A673 (cell line): Measurements from ENCODE around the gene IL17B. TPM values are rescaled to one million over a fixed set of nuclear protein-coding genes. Genes with fewer than 3 reads are reported as not detected.

Experiments
- BruUV-seq: library from RNA; stranded (reverse); fragments of 400-500 nt; replicated peaks from 2 replicates; lab custom pipeline; 2021; lab: Mats Ljungman, UMichigan
- CTCF ChIA-PET: fragments of 300-600 bp; sonication (Branson Sonifier 250); formaldehyde crosslinking; loops from one replicate; lab custom pipeline; 2022; ENCODE audit warnings: antibody characterized with exemption; lab: Charles Lee
- POLR2A ChIA-PET: fragments of 300-600 bp; sonication (Branson Sonifier 250); formaldehyde crosslinking; loops from one replicate; lab custom pipeline; 2022; ENCODE audit warnings: antibody characterized with exemption; ENCODE audit not compliant: low non-redundant PET; lab: Charles Lee
- DNase-seq: peaks from one replicate; pipeline ENCODE4 v3.0.0-alpha.2; 2015; ENCODE audit warnings: low spot score
- H3K27ac ChIP-seq: fragments of 200-600 bp; sonication (generic); 2 replicates; pipeline ENCODE4 v1.5.1; 2016; ENCODE audit warnings: mixed run types, low read depth, mild to moderate bottlenecking, mixed read lengths, antibody characterized with exemption, low read length; ENCODE audit not compliant: poor library complexity, severe bottlenecking
- H3K27me3 ChIP-seq: fragments of 200-600 bp; sonication (generic); replicated peaks from 2 replicates; pipeline ENCODE4 v1.6.1; 2017; ENCODE audit warnings: mixed run types, low read depth, mild to moderate bottlenecking, mixed read lengths, antibody characterized with exemption, low read length; ENCODE audit not compliant: insufficient read depth, poor library complexity
- H3K36me3 ChIP-seq: fragments of 200-600 bp; sonication (generic); 2 replicates; pipeline ENCODE4 v1.6.1; 2016; ENCODE audit warnings: mixed run types, mild to moderate bottlenecking, mixed read lengths, antibody characterized with exemption, low read length; ENCODE audit not compliant: insufficient read depth, poor library complexity, severe bottlenecking
- H3K4me1 ChIP-seq: fragments of 200-600 bp; sonication (generic); 2 replicates; pipeline ENCODE4 v1.6.1; 2017; ENCODE audit warnings: mixed run types, mild to moderate bottlenecking, mixed read lengths, antibody characterized with exemption, low read length; ENCODE audit not compliant: insufficient read depth, poor library complexity, severe bottlenecking
- H3K4me3 ChIP-seq: fragments of 200-600 bp; sonication (generic); 2 replicates; pipeline ENCODE4 v1.5.1; 2016; ENCODE audit warnings: low read depth, mixed run types, mild to moderate bottlenecking, mixed read lengths, low read length; ENCODE audit not compliant: poor library complexity, severe bottlenecking
- H3K9me3 ChIP-seq: fragments of 200-600 bp; sonication (generic); 2 replicates; pipeline ENCODE4 v1.6.1; 2016; ENCODE audit warnings: mixed run types, low read depth, mild to moderate bottlenecking, mixed read lengths, antibody characterized with exemption, low read length; ENCODE audit not compliant: poor library complexity, severe bottlenecking
- CTCF ChIP-seq: fragments of 300-800, 200-600 bp; sonication (generic); conservative IDR thresholded peaks from 2 replicates; pipeline ENCODE4 v1.5.1; 2017; ENCODE audit warnings: low read depth, mild to moderate bottlenecking, antibody characterized with exemption, low read length, moderate library complexity, mixed read lengths
- EZH2 ChIP-seq: fragments of 200-600 bp; sonication (generic); IDR thresholded peaks from 2 replicates; pipeline ENCODE4 v1.6.1; 2017; ENCODE audit warnings: borderline replicate concordance, low read depth, mild to moderate bottlenecking, mixed read lengths, antibody characterized with exemption, low read length; ENCODE audit not compliant: poor library complexity, severe bottlenecking
- intact Hi-C: fragments of 100-400 bp; cut with micrococcal nuclease; formaldehyde crosslinking; loops from one replicate; pipeline ENCODE4 v1.10.0; 2022; ENCODE audit not compliant: unreplicated experiment
- total RNA-seq: library from RNA; stranded (reverse); gene quantifications from 2 replicates; pipeline ENCODE4 v1.2.3, GENCODE V29; 2021

IL17B gene
- total RNA-seq, 1 experiment from 2014 or later, result not detected

DNA sequence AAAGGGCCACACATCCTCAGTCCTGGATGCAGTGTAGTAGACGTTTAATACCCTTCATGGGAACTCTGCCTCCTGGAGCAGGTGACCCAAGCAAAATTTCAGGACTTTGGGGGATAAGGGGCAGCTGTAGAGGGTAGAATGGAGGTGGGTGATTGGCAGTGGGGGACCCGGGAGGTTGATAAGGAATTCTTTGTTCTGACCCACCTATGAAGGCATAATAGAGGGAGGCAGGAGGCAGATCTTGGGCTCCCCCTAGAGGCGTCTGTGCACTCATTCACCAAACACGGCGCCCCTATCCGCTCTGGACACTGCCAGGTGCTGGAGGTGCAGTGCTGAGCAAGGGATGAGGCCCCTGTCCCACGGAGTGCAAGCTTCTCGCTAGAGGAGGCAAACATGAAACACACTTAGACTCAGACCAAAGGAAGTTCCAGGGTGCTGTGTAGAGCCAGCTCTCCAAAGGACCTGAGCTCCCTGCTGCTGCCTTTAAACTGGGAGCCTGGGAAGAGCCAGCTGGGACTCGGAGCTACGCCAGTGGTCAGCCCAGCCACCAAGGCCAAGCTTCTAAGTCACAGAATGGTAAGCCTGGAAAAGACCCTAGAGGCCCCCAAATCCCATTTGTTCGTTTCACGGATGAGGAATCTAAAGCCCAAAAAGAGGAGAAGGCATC, 7.7 kb downstream of the IL17B start:
- no peak overlapping the region for H3K27ac ChIP-seq
- no TSS peak for BruUV-seq
- no peaks in the 10 kb centered on the region for H3K36me3 ChIP-seq
- CTCF ChIA-PET, result interaction anchor here (1.0 to 1.5 kb wide), 3 partner anchors 50 to 193 kb away, joined by 3 to 4 read pairs (median 3); no protein-coding TSS in a partner anchor
- POLR2A ChIA-PET, result no interaction called here
- intact Hi-C loops, result loop anchor here (2.0 kb wide), 1 partner anchor 55 kb away; no protein-coding TSS in a partner anchor
- peak; percentile 64 for DNase-seq
- no peaks in the 10 kb centered on the region for H3K27me3 ChIP-seq
- TF ChIP-seq CTCF, result peak; percentile 87
- TF ChIP-seq EZH2, result no peak
- no peaks in the 10 kb centered on the region for H3K4me1 ChIP-seq
- no peak overlapping the region for H3K4me3 ChIP-seq
- H3K9me3 ChIP-seq, result no peaks in the 10 kb centered on the region

- no peak overlapping the region for H3K4me3 ChIP-seq
- H3K27me3 ChIP-seq, result no peaks in the 10 kb centered on the region
- no TSS peak for BruUV-seq
- H3K27ac ChIP-seq, result no peak overlapping the region
- no peaks in the 10 kb centered on the region for H3K4me1 ChIP-seq
- TF ChIP-seq EZH2 (no peak), CTCF (no peak)
- no peak for DNase-seq
- ChIA-PET CTCF (interaction anchor here (1.5 kb wide), 1 partner anchor 194 kb away, joined by 3 read pairs; no protein-coding TSS in a partner anchor), POLR2A (no interaction called here)
- intact Hi-C loops, result loop anchor here (2.0 kb wide), 1 partner anchor 54 kb away; no protein-coding TSS in a partner anchor
- no peaks in the 10 kb centered on the region for H3K9me3 ChIP-seq
- H3K36me3 ChIP-seq, result no peaks in the 10 kb centered on the region
These were observed 8.2 kb downstream of the IL17B start for GRCh38 chr5:149370878-149371277.

DNA sequence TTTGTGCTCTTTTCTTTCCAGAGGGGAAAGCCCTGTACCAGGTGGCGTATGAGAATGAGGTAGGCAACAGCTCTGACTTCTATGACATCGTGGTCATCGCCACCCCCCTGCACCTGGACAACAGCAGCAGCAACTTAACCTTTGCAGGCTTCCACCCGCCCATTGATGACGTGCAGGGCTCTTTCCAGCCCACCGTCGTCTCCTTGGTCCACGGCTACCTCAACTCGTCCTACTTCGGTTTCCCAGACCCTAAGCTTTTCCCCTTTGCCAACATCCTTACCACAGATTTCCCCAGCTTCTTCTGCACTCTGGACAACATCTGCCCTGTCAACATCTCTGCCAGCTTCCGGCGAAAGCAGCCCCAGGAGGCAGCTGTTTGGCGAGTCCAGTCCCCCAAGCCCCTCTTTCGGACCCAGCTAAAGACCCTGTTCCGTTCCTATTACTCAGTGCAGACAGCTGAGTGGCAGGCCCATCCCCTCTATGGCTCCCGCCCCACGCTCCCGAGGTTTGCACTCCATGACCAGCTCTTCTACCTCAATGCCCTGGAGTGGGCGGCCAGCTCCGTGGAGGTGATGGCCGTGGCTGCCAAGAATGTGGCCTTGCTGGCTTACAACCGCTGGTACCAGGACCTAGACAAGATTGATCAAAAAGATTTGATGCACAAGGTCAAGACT, 11.0 kb downstream of the IL17B start:
- H3K4me1 ChIP-seq, result no peaks in the 10 kb centered on the region
- H3K4me3 ChIP-seq, result no peak overlapping the region
- CTCF ChIA-PET, result interaction anchor here (0.9 to 2.2 kb wide), 4 partner anchors 10 to 67 kb away, joined by 3 to 11 read pairs (median 6); partner anchors contain the start of genes IL17B and PCYOX1L
- intact Hi-C loops, result loop anchor here (5.0 kb wide), 1 partner anchor 64 kb away; no protein-coding TSS in a partner anchor
- no peak for DNase-seq
- no peak overlapping the region for H3K27ac ChIP-seq
- H3K36me3 ChIP-seq, result no peaks in the 10 kb centered on the region
- POLR2A ChIA-PET, result no interaction called here
- H3K9me3 ChIP-seq, result no peaks in the 10 kb centered on the region
- TF ChIP-seq EZH2 (no peak), CTCF (no peak)
- no TSS peak for BruUV-seq
- H3K27me3 ChIP-seq, result no peaks in the 10 kb centered on the region
